Activated naive CD4-positive, alpha-beta T cell treated with anti-CD3 and anti-CD28 coated beads, Interleukin-2, amount 50 U/mL, for 72 hours (primary cell): Measurements from ENCODE around the gene GABRP. TPM values are rescaled to one million over a fixed set of nuclear protein-coding genes. Genes with fewer than 3 reads are reported as not detected.

Experiments
- ATAC-seq, 2 donors: fragments of 150-1000 bp; cut with Tn5 transposase; 2 replicates each; pipeline ENCODE4 v1.10.0; 2021; ENCODE audit warnings: mild to moderate bottlenecking in 2 of 2, moderate library complexity in 2 of 2
- DNase-seq, 2 donors: peaks; one replicate each; pipeline ENCODE4 v3.0.0; 2021 to 2022; ENCODE audit warnings: low spot score in 2 of 2
- H3K27ac Mint-ChIP-seq, 2 donors: one replicate each; pipeline ENCODE4 v1.8.0; 2022; ENCODE audit warnings: mild to moderate bottlenecking in 2 of 2, mixed read lengths in 2 of 2
- H3K36me3 Mint-ChIP-seq, 2 donors: one replicate each; pipeline ENCODE4 v1.8.0; 2022; ENCODE audit warnings: mixed read lengths in 2 of 2
- H3K9me3 Mint-ChIP-seq, 2 donors: one replicate each; pipeline ENCODE4 v1.8.0; 2022; ENCODE audit warnings: mixed read lengths in 2 of 2
- total RNA-seq, 2 donors: library from RNA; stranded (reverse); gene quantifications; one replicate each; pipeline ENCODE4 v1.2.3, GENCODE V29; 2022

The GABRP gene
- total RNA-seq, 2 donors from 2014 or later = not detected

DNA sequence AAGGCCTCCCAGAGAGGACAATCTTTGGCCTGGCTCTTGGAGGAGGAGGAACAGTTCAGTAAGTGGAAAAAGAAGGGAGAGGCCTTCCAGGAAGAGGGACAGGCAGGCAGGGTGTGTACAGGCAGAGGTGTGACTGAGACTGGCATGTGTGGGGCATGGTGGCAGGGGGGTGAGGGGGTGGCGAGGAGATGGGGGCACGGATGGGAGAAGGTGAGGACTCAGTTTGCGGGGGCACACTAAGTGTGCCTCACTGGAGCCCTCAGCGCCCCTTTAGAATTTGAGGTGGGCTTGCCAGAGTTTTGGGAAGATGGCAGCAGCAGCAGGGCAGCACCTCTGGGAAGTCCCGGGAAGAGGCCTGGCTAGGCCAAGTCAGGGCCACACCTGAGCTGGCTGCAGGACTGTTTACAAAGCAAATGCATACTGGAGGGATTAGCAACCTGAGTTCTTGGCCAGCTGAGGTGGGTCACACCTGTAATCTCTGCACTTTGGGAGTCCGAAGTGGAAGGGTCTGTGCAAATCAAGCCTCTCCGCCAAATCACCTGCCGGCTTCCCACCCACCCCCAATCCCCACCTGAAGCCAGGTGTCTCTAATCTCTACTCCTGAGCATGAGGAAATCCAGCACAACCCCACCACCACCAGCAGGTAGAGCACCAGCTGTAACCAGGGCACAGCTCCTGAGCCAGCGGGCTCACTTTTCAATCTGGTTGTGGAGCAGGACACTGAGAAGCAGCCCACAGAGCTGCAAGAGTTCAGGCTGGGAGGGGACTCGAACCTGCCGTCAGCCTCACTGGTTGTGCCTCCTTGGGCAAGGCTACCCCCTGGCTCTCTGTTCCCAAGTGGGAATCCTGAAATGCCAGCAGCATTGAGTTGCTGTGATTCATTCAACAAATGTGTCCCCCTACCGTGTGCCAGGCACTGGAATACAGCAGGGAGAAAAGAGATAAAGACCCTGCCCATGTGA, 10.2 kb upstream of the GABRP start:
- Mint-ChIP-seq H3K36me3 (no peaks in the 10 kb centered on the region), H3K9me3 (no peaks in the 10 kb centered on the region), H3K27ac (no peak overlapping the region)
- ATAC-seq = no peak
- DNase-seq = no peak

DNA sequence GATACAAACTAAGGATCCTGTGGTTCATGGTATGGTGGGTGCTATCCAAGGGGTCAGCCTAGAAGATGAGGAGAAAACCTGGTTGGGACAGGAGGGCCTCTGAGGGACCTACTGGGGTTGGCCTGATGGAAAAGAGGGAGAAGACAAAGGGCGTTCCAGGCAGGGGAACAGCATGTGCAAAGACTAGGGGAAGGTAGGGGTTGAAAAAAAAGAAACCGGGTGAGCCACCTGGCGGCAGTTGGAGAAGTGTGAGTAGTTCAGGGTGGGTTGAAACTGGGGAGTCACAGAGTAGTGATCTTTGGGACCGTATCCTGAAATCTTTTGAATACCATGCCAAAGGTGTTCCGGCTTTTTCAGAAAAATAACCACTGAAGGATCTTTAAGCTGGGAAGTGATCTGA, 8.7 kb upstream of the GABRP start:
- ATAC-seq (no peak), DNase-seq (no peak)
- no peaks in the 10 kb centered on the region for H3K9me3 Mint-ChIP-seq
- no peak overlapping the region for H3K27ac Mint-ChIP-seq
- H3K36me3 Mint-ChIP-seq = no peaks in the 10 kb centered on the region

DNA sequence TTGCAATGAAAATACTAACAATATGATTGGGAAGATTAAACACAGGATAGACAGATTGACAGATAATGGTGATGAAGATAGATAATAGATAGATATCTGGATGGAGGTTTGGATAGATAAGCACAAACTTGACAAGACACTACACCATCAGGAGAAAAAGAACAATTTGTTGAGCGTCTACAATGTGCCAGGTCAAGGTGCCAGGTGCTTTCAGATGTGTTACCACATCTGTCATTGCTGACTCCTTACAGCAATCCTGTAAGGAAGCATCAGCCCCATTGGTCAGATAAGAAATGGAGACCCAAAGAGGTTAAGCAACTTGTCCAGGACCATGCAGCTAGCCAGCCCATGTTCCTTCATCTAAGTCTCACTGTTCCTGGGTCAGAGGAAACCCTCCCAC, 1.6 kb upstream of the GABRP start:
- no peak for ATAC-seq
- Mint-ChIP-seq H3K9me3 (no peaks in the 10 kb centered on the region), H3K36me3 (no peaks in the 10 kb centered on the region), H3K27ac (no peak overlapping the region)
- no peak for DNase-seq

DNA sequence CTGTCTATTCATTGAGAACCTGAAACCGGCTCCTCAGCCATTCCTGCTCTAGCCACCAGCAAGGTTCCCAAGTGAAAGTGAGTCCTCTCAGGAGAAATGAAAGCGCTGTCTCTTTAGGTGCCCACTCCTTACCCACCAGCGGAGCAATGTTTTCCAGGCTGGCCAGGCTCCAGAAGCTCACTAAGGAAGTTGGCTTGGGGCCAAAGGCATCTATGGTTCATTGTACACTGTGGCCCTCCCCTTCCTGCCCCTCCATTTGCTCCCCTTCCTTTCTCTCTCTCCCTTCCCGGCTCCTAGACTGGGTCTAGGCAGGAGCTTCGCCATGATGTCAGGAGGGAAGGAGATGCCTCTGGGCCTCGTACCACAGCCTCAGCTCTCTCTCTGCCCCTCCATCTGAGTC, 1.1 kb upstream of the GABRP start:
- no peak overlapping the region for H3K27ac Mint-ChIP-seq
- no peak for DNase-seq
- ATAC-seq = no peak

DNA sequence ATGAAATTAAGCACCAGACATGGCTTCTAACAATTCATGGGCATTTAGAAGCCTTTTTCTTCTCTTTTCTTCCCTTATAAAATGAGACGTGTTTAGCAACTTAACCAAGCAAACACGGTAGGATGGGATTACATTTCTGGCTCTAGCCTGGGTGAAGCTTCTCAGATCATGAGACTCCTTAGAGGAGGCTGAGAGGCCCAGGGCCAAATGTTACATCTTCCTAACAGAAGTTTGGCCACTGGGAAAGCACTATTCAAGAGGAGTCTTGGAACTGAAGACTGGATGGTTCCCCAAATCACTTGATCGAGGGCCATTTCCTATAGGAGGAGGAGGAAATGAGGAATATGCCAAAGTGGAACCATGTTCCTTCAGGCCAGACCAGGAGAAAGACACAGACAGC, 1.9 kb downstream of the GABRP start:
- ATAC-seq = no peak
- Mint-ChIP-seq H3K9me3 (no peaks in the 10 kb centered on the region), H3K36me3 (no peaks in the 10 kb centered on the region), H3K27ac (no peak overlapping the region)
- DNase-seq = no peak

More for the DNA sequence above, 1.1 kb upstream of the GABRP start:
- H3K9me3 Mint-ChIP-seq = no peaks in the 10 kb centered on the region
- H3K36me3 Mint-ChIP-seq = no peaks in the 10 kb centered on the region

DNA sequence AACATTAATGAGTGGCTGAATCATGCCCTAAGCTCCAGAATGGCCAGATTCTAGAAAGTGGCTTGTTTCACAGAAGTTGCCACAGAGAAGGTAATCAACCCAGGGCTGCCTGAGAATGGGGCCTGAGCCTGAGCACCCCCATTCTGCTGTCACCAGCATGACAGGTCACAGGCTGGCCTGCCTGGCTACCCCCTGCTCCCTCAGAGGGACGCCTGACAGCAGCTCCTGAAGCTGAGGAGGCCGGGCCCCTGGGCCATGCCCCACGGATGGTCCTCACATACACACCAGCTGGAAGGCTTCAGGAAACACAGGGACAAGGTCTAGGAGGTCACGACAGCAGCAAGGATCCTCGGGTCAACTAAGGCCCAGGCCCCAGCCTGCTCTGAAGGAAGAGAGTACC, 3.7 kb downstream of the GABRP start:
- Mint-ChIP-seq H3K36me3 (no peaks in the 10 kb centered on the region), H3K9me3 (no peaks in the 10 kb centered on the region), H3K27ac (no peak overlapping the region)
- no peak for DNase-seq
- ATAC-seq = no peak

DNA sequence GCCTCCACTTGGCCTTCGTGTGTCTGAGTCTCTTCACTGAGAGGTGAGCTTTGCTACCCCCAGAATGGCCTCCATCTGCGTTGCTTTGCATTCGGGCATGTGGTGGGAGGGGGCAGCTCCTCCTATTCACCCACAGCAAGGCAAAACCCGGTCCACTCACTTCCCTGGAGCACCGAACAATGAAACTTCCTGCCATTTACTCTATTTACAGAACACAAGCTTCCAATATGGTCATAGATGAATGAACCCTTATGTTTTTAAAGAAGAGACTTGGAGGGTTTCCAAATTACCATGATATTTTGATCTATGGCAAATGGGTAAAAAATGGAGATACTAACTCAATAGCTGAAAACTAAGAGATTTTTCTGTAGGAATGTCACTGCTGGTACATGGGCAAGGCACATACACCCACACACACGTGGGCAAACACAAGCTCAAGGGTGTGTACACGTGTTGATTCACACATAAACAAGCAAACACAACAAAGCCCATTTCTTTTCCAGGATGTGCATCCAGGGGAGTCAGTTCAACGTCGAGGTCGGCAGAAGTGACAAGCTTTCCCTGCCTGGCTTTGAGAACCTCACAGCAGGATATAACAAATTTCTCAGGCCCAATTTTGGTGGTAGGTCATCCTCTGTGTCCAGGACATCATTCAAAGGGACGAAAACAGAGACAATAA, 5.2 kb downstream of the GABRP start:
- no peaks in the 10 kb centered on the region for H3K9me3 Mint-ChIP-seq
- H3K27ac Mint-ChIP-seq = no peak overlapping the region
- H3K36me3 Mint-ChIP-seq = no peaks in the 10 kb centered on the region
- ATAC-seq (no peak), DNase-seq (no peak)

DNA sequence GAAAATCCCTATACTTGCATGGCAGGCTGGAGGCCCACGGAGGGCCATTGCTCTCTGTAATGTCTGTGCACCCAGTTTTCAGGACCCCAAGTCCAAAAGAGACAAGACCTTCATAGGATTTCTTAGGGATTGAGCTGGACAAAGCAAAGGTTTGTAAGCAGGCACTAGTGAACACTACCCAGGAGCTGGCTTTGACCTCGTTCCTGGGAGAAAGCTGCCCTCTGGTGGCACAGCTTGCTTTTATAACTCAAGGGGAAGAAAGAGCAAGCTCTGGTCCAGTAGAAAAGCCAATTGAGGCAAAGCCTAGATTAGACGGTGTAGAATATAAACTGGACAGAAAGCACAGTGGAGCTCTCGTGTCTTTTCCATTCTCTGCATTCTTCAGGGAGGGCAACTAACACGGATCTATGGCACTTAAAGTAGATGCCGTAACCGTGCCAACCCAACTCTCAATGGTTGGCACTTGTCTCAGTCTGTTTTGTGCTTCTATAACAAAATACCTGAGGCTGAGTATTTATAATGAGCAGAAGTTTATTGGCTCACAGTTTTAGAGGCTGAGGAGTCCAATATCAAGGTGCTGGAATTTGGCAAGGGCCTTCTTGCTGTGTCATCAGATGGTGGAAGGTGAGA, 7.9 kb downstream of the GABRP start:
- Mint-ChIP-seq H3K36me3 (no peaks in the 10 kb centered on the region), H3K9me3 (no peaks in the 10 kb centered on the region), H3K27ac (no peak overlapping the region)
- DNase-seq (peak in 1 of 2 donors; percentile 9), ATAC-seq (peak in 1 of 2 donors; percentile 43)

DNA sequence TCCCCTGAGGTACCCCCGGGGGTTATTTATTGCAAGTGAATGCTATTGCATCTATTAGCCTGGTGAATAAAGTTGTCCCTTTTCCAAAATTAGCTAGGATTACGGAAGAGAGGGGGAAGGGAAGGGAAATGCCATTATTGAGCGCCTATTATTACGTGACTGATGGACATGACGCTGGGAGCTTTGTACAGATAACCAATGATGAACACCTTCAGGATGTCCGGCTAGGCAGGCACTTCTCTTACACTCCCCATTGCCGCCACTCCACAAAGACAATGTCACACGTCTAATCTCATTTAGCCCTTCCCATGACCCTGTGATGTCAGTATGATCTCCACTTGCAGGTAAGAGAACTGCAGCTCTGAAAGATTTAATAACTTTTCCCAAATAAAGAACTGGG, 9.4 kb downstream of the GABRP start:
- ATAC-seq = no peak
- no peak for DNase-seq
- no peak overlapping the region for H3K27ac Mint-ChIP-seq
- H3K36me3 Mint-ChIP-seq = no peaks in the 10 kb centered on the region
- no peaks in the 10 kb centered on the region for H3K9me3 Mint-ChIP-seq

DNA sequence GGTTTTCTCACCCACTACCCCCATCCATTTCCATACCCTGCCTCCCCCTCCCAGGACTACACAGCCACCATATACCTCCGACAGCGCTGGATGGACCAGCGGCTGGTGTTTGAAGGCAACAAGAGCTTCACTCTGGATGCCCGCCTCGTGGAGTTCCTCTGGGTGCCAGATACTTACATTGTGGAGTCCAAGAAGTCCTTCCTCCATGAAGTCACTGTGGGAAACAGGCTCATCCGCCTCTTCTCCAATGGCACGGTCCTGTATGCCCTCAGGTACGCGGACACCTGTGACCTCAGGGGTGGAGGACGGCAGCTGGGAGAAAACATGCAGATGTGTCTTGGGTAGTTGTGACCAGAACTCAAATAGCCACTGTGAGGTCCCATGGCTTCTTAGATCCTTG, 11.6 kb downstream of the GABRP start:
- no peaks in the 10 kb centered on the region for H3K9me3 Mint-ChIP-seq
- no peak overlapping the region for H3K27ac Mint-ChIP-seq
- ATAC-seq = no peak
- H3K36me3 Mint-ChIP-seq = no peaks in the 10 kb centered on the region
- DNase-seq = no peak

DNA sequence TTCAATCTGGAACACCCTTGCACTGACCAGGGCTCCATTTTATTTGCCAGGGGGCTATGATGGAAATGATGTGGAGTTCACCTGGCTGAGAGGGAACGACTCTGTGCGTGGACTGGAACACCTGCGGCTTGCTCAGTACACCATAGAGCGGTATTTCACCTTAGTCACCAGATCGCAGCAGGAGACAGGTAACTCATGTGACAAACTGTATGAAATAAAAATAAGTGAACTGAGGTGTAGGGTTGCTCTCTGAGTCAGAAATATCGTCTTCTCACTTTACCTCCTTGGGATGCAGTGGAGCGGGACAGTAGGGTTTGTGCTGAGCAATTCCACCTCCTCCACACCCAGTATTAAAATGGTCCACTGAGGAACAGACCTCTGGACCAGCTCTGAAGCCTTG, 22.1 kb downstream of the GABRP start:
- no peak for ATAC-seq
- Mint-ChIP-seq H3K9me3 (no peaks in the 10 kb centered on the region), H3K36me3 (no peaks in the 10 kb centered on the region), H3K27ac (no peak overlapping the region)
- no peak for DNase-seq

DNA sequence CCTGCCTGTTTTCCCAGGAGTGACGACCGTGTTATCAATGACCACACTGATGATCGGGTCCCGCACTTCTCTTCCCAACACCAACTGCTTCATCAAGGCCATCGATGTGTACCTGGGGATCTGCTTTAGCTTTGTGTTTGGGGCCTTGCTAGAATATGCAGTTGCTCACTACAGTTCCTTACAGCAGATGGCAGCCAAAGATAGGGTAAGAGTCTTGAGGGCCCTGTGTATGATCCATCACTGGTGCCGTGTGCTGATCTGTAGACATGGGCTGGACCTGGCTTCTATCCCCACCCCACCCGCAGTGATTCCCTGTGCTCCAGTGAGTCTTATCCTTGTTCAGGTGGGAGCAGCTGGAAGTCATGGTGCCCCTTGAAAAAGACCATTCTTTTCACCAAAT, 26.0 kb downstream of the GABRP start:
- H3K27ac Mint-ChIP-seq = no peak overlapping the region
- H3K9me3 Mint-ChIP-seq = no peaks in the 10 kb centered on the region
- DNase-seq = no peak
- no peaks in the 10 kb centered on the region for H3K36me3 Mint-ChIP-seq
- ATAC-seq = no peak

DNA sequence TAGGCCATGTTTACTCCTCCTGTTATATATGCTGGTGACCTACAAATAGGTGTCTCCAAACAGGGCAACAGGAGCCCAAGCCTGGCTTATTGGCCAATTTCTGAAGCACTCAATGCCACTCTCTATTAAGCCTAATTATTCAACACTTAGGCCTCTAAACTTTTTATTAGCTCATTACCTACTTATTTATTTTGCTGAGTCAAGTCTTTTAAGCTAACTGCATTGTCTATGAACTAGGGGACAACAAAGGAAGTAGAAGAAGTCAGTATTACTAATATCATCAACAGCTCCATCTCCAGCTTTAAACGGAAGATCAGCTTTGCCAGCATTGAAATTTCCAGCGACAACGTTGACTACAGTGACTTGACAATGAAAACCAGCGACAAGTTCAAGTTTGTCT, 28.2 kb downstream of the GABRP start:
- Mint-ChIP-seq H3K36me3 (no peaks in the 10 kb centered on the region), H3K27ac (no peak overlapping the region), H3K9me3 (no peaks in the 10 kb centered on the region)
- DNase-seq (no peak), ATAC-seq (no peak)

DNA sequence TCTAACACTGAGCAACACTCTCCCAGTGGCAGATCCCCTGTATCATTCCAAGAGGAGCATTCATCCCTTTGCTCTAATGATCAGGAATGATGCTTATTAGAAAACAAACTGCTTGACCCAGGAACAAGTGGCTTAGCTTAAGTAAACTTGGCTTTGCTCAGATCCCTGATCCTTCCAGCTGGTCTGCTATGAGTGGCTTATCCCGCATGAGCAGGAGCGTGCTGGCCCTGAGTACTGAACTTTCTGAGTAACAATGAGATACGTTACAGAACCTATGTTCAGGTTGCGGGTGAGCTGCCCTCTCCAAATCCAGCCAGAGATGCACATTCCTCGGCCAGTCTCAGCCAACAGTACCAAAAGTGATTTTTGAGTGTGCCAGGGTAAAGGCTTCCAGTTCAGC, 29.7 kb downstream of the GABRP start:
- no peak overlapping the region for H3K27ac Mint-ChIP-seq
- H3K36me3 Mint-ChIP-seq = no peaks in the 10 kb centered on the region
- ATAC-seq (no peak), DNase-seq (no peak)
- no peaks in the 10 kb centered on the region for H3K9me3 Mint-ChIP-seq

DNA sequence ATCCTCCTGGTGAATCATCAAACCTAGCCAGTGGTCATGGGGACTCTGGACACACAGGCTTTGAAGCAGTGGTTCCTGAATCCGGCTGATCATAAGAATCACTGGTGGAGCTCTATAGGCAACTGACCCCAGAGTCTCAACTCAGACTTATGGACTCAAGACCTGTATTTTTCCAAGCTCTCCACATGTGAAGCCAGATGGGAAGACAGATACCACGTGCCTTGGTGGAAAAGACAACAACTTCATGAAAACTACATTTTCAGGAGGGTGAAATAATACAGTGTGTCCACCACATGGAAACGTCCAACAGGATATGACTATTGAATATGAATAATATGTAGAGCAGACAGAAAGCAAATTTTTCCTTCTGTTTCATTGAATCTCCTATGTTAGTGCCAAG, 33.7 kb downstream of the GABRP start:
- Mint-ChIP-seq H3K9me3 (no peaks in the 10 kb centered on the region), H3K27ac (no peak overlapping the region), H3K36me3 (no peaks in the 10 kb centered on the region)
- DNase-seq (no peak), ATAC-seq (no peak)

DNA sequence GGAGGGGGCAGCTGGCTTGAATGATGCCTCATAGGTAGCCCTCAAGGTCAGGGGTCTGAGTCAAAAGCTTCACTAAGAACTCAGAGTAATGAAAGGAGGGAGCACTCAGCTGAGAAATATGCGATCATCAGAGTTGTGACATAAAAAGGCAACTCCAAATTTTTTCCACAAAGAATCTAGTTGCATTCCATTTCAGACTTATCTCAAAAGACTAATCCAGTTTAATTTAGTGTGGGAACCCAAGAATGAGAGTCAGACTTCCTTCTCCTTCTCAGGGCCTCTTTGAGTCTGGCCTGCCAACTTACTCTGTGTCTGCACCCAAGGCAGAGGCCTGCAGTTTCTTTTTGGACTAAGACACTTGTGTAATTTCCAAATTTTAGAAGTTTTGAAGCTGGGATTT, 34.7 kb downstream of the GABRP start:
- H3K36me3 Mint-ChIP-seq = no peaks in the 10 kb centered on the region
- ATAC-seq = no peak
- DNase-seq = no peak
- H3K9me3 Mint-ChIP-seq = no peaks in the 10 kb centered on the region
- no peak overlapping the region for H3K27ac Mint-ChIP-seq

DNA sequence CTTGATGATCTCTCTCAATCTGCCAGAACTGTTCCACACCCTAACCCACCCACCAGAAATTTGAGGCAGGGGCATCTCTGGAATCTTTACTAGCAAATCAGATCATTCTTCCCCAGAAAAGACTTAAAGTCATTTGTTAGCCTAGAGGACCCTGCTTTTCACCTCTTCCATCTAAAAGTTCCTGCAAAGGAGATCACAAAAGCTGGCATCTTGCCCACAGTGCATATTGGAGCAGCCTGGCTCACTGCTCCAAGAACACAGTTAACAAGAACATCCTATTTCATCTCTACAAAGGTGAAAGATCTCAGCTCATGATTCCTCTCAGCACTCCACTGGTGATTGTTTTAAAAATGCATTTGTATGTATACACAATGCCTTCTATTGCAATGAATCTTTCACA, 36.3 kb downstream of the GABRP start:
- H3K9me3 Mint-ChIP-seq = no peaks in the 10 kb centered on the region
- no peak overlapping the region for H3K27ac Mint-ChIP-seq
- no peak for ATAC-seq
- no peak for DNase-seq
- no peaks in the 10 kb centered on the region for H3K36me3 Mint-ChIP-seq
